BJ (cell line): ENCODE results near the gene DCLK2. TPM values are rescaled to one million over a fixed set of nuclear protein-coding genes. Genes with fewer than 3 reads are reported as not detected.

Experiments used
- CTCF ChIA-PET: fragments of 350-600 bp; formaldehyde crosslinking; extraction: SDS; loops from one replicate; lab custom pipeline; 2021; ENCODE audit warnings: antibody characterized with exemption, inconsistent platforms; lab: Yijun Ruan, JAX
- POLR2A ChIA-PET: fragments of 300-600 bp; sonication (Branson Sonifier 250); formaldehyde crosslinking; extraction: SDS; loops from one replicate; lab custom pipeline; 2021; ENCODE audit warnings: antibody characterized with exemption; lab: Charles Lee
- DNase-seq: peaks from one replicate; pipeline ENCODE4 v3.0.0-alpha.2; 2011; ENCODE audit warnings: low read depth
- H3K27me3 ChIP-seq: 2 replicates; pipeline ENCODE4 v1.6.0; 2011; ENCODE audit warnings: low read length; ENCODE audit not compliant: control insufficient read depth, insufficient read depth
- H3K36me3 ChIP-seq: 2 replicates; pipeline ENCODE4 v1.5.1; 2011; ENCODE audit warnings: low read length; ENCODE audit not compliant: control insufficient read depth, insufficient read depth
- H3K4me3 ChIP-seq: 2 replicates; pipeline ENCODE4 v1.5.1; 2011; ENCODE audit warnings: low read depth, mild to moderate bottlenecking, control low read depth, low read length
- polyA plus RNA-seq: library from polyadenylated mRNA; depleted of rRNA; stranded (reverse); fragments of >200 nt; gene quantifications from 2 replicates; pipeline ENCODE4 v1.2.3, GENCODE V29; 2011
- TF ChIP-seq, protein P1 (sequence below): IDR thresholded peaks from 2 replicates; pipeline ENCODE4 v1.5.1; 2011; ENCODE audit warnings: low read depth, mild to moderate bottlenecking, control low read depth, inconsistent platforms, low read length, moderate library complexity; ENCODE audit not compliant: insufficient read depth

The DCLK2 gene
- polyA plus RNA-seq, 1 experiment: 38.8 TPM

- H3K27me3 ChIP-seq: no peaks in the 10 kb centered on the region
- H3K36me3 ChIP-seq: no peaks in the 10 kb centered on the region; the same call in 1 of the 2 replicates
- TF ChIP-seq, protein P1, sequence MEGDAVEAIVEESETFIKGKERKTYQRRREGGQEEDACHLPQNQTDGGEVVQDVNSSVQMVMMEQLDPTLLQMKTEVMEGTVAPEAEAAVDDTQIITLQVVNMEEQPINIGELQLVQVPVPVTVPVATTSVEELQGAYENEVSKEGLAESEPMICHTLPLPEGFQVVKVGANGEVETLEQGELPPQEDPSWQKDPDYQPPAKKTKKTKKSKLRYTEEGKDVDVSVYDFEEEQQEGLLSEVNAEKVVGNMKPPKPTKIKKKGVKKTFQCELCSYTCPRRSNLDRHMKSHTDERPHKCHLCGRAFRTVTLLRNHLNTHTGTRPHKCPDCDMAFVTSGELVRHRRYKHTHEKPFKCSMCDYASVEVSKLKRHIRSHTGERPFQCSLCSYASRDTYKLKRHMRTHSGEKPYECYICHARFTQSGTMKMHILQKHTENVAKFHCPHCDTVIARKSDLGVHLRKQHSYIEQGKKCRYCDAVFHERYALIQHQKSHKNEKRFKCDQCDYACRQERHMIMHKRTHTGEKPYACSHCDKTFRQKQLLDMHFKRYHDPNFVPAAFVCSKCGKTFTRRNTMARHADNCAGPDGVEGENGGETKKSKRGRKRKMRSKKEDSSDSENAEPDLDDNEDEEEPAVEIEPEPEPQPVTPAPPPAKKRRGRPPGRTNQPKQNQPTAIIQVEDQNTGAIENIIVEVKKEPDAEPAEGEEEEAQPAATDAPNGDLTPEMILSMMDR: no peak
- CTCF ChIA-PET: interaction anchor here (0.7 to 2.8 kb wide), 7 partner anchors 10 to 130 kb away, joined by 3 to 11 read pairs (median 4); no protein-coding TSS in a partner anchor
- POLR2A ChIA-PET: no interaction called here
- H3K4me3 ChIP-seq: no peak overlapping the region
- DNase-seq: no peak
Measured at GRCh38 chr4:150135134-150135772, 57.0 kb downstream of the DCLK2 start.

DNA sequence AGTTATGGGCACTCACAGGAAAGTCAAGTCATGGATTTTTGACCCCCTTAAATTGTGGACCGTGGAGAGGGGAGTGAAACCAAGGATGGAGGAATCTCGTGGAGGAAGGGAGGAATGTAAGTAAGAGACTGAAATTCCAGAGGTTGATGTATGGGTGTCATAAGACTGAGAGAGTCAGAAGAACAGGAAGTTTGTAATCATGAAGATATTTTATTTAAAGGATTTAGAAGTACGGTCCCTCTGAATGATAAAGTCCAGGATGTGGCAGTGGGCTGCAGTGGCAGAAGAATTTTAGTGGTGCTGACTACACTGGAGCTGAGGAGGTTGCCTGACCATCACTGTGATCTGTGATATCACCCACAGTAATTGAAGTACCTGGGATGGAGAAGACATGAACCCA lies 57.8 kb downstream of the DCLK2 start:
- H3K4me3 ChIP-seq: no peak overlapping the region
- no peaks in the 10 kb centered on the region for H3K27me3 ChIP-seq
- TF ChIP-seq, protein P1: no peak
- no peaks in the 10 kb centered on the region; the same call in 1 of the 2 replicates for H3K36me3 ChIP-seq
- ChIA-PET CTCF (interaction anchor here (0.7 to 2.8 kb wide), 7 partner anchors 9 to 130 kb away, joined by 3 to 11 read pairs (median 4); no protein-coding TSS in a partner anchor), POLR2A (no interaction called here)
- no peak for DNase-seq

GRCh38 chr4:150136481-150136880 lies 58.2 kb downstream of the DCLK2 start:
- Histone ChIP-seq H3K4me3 (no peak overlapping the region), H3K27me3 (no peaks in the 10 kb centered on the region), H3K36me3 (no peaks in the 10 kb centered on the region; the same call in 1 of the 2 replicates)
- TF ChIP-seq, protein P1: no peak
- ChIA-PET CTCF (interaction anchor here (2.8 kb wide), 1 partner anchor 14 kb away, joined by 11 read pairs; no protein-coding TSS in a partner anchor), POLR2A (no interaction called here)
- DNase-seq: no peak

DNA sequence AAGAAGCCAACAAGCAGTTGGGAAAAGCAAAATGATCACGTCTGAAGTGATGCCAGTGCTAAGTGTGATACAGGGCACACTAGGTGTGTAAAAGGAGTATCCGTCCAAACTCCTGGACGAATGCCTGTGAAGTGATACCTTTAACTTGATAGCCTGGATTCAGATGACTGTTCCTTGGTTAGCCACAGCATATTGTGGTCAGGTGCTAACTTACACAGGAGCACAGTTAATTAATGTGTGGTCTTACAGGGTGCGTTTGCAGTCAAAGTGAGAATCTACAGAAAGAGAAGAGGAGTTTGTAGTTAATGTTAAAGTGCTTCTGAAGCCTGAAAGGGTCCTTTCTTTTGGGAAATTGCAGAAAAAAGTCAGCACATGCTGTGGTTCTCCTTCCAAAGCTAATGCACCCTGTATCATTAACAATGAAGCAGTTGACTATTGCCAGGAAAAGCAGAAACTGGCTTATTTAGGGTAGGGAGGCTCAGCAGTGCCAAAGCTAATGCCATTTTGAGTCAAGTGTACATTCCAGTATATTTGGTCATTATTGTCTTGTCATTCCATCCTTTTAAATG lies 61.1 kb downstream of the DCLK2 start:
- Histone ChIP-seq H3K27me3 (no peaks in the 10 kb centered on the region), H3K36me3 (no peaks in the 10 kb centered on the region; the same call in none of the 2 replicates), H3K4me3 (no peak overlapping the region)
- TF ChIP-seq, protein P1: no peak
- ChIA-PET POLR2A (no interaction called here), CTCF (interaction anchor here (0.6 to 1.2 kb wide), 2 partner anchors 9 to 134 kb away, joined by 3 to 4 read pairs; no protein-coding TSS in a partner anchor)
- DNase-seq: no peak

GRCh38 chr4:150140774-150141400 lies 62.6 kb downstream of the DCLK2 start:
- Histone ChIP-seq H3K36me3 (no peaks in the 10 kb centered on the region; the same call in none of the 2 replicates), H3K4me3 (no peak overlapping the region), H3K27me3 (no peaks in the 10 kb centered on the region)
- CTCF ChIA-PET: no interaction called here
- POLR2A ChIA-PET: interaction anchor here (0.6 kb wide), 1 partner anchor 22 kb away, joined by 5 read pairs; no protein-coding TSS in a partner anchor
- TF ChIP-seq, protein P1: no peak
- peak; percentile 55 for DNase-seq
